Stimulated activated effector memory CD8-positive, alpha-beta T cell treated with anti-CD3 and anti-CD28 coated beads, Interleukin-12 subunit alpha, Interleukin-12 subunit beta, amount 100 ng/mL, for 72 hours (primary cell): ENCODE results near the gene SLC13A4.
"Not testable (repeated sequence)": the region's sequence is repeated elsewhere in the genome, so short reads cannot be mapped to it uniquely, and the experiment has no call there.

Source experiments
- ATAC-seq: fragments of 150-1000 bp; cut with Tn5 transposase; 2 replicates; pipeline ENCODE4 v1.10.0; 2021
- DNase-seq, 2 donors: peaks; one replicate each; pipeline ENCODE4 v3.0.0; 2021 to 2022; ENCODE audit warnings: low spot score in 2 of 2
- H3K27ac Mint-ChIP-seq: one replicate; pipeline ENCODE4 v1.8.0; 2022; ENCODE audit warnings: mild to moderate bottlenecking, mixed read lengths
- H3K36me3 Mint-ChIP-seq: one replicate; pipeline ENCODE4 v1.8.0; 2022; ENCODE audit warnings: mild to moderate bottlenecking, mixed read lengths
- H3K4me1 Mint-ChIP-seq: one replicate; pipeline ENCODE4 v1.8.0; 2022; ENCODE audit warnings: mixed read lengths
- H3K4me3 Mint-ChIP-seq: one replicate; pipeline ENCODE4 v1.8.0; 2022; ENCODE audit warnings: mild to moderate bottlenecking, mixed read lengths
- H3K9me3 Mint-ChIP-seq: one replicate; pipeline ENCODE4 v1.8.0; 2022; ENCODE audit warnings: mixed read lengths

The SLC13A4 gene

DNA sequence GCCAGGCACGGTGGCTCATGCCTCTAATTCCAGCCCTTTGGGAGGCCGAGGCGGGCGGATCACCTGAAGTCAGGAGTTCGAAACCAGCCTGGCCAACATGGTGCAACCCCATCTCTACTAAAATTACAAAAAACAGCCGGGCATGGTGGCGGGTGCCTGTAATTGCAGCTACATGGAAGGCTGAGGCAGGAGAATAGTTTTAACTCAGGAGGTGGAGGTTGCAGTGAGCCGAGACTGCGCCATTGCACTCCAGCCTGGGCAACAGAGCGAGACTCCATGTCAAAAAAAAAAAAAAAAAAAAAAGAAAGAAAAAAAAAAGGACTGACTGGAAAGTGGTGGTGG is 9.3 kb upstream of the SLC13A4 start:
- H3K9me3 Mint-ChIP-seq, H3K36me3 Mint-ChIP-seq, ATAC-seq, H3K4me3 Mint-ChIP-seq, H3K27ac Mint-ChIP-seq, DNase-seq, H3K4me1 Mint-ChIP-seq: not testable (repeated sequence)

DNA sequence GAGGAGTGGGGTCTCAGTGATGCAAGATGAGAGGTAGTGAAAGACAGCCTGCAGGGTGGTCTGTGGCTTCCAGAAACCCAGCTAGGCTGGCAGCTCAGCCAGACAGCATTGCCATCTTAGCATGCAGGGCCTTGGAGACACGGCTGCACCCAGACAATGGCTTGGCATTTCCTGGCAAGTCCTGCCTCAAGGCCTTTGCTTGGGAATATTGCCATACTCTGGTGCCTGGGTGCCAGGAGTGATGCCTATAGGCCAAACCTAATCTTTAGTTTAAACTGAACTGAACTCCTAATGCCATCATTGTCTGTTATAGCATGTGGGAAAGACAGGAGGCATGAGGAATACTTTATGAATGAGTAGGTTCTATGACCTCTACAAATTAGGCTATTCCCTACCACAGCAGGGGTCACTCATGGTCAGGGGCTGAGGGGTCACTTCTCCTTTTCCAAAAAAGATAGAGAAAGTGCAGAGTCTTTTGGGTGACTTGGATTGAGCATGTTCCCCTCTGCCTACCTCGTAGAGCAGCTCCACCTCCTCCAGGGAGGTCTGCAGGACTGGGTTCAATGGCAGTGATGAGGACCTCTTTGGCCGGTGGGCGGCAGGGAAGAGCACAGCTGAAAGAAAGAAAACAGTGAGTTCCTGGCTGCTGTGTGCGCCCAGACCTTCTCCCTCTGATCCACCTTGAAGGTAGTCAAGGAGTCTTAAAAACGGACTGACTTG is 8.8 kb upstream of the SLC13A4 start:
- Mint-ChIP-seq H3K9me3 (no peaks in the 10 kb centered on the region), H3K4me3 (no peak overlapping the region), H3K27ac (no peak overlapping the region)

GRCh38 chr7:135734343-135734689 is 6.3 kb upstream of the SLC13A4 start:
- H3K9me3 Mint-ChIP-seq, result no peaks in the 10 kb centered on the region
- H3K27ac Mint-ChIP-seq, result no peak overlapping the region
- H3K4me1 Mint-ChIP-seq, result peaks cover 7% of the 10 kb centered on the region
- H3K4me3 Mint-ChIP-seq, result no peak overlapping the region
- DNase-seq (no peak), ATAC-seq (no peak)
- H3K36me3 Mint-ChIP-seq, result no peaks in the 10 kb centered on the region

More for the DNA sequence above, 8.8 kb upstream of the SLC13A4 start:
- H3K4me1 Mint-ChIP-seq, result no peaks in the 10 kb centered on the region
- no peak for ATAC-seq
- H3K36me3 Mint-ChIP-seq, result no peaks in the 10 kb centered on the region
- DNase-seq, result no peak

- H3K9me3 Mint-ChIP-seq, result no peaks in the 10 kb centered on the region
- ATAC-seq (no peak), DNase-seq (no peak)
- H3K4me3 Mint-ChIP-seq, result no peak overlapping the region
- H3K36me3 Mint-ChIP-seq, result no peaks in the 10 kb centered on the region
- no peak overlapping the region for H3K27ac Mint-ChIP-seq
- H3K4me1 Mint-ChIP-seq, result peaks cover 7% of the 10 kb centered on the region
These were observed 5.8 kb upstream of the SLC13A4 start for GRCh38 chr7:135733603-135734342.

DNA sequence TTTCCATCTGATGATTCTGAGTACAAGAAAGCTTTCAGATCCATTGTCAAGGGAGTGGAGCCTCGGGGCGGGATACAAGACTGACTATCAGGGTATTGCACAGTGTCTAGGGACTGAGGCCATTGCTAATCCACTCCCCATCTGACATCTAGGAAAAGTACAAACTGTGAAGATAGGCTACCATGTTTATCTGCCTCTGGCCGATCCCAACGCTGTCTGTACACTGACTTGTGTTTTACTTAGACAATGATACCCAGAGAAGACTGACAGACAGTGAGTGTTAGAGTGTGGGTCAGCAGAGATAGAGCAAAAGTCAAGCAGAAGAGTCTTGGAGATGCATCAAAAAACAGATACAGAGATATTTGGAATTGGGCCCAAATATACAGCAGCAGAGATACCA is 3.1 kb upstream of the SLC13A4 start:
- no peak overlapping the region for H3K27ac Mint-ChIP-seq
- no peak for DNase-seq
- H3K4me1 Mint-ChIP-seq, result peaks cover 7% of the 10 kb centered on the region
- ATAC-seq, result no peak
- H3K9me3 Mint-ChIP-seq, result no peaks in the 10 kb centered on the region
- no peaks in the 10 kb centered on the region for H3K36me3 Mint-ChIP-seq
- H3K4me3 Mint-ChIP-seq, result no peak overlapping the region

- H3K9me3 Mint-ChIP-seq, result no peaks in the 10 kb centered on the region
- no peak overlapping the region for H3K27ac Mint-ChIP-seq
- H3K4me1 Mint-ChIP-seq, result peaks cover 7% of the 10 kb centered on the region
- DNase-seq (no peak), ATAC-seq (no peak)
- H3K4me3 Mint-ChIP-seq, result no peak overlapping the region
- H3K36me3 Mint-ChIP-seq, result no peaks in the 10 kb centered on the region
These were observed 1.2 kb upstream of the SLC13A4 start for GRCh38 chr7:135729230-135729629.

- no peak for ATAC-seq
- Mint-ChIP-seq H3K4me3 (no peak overlapping the region), H3K36me3 (no peaks in the 10 kb centered on the region), H3K4me1 (peaks cover 7% of the 10 kb centered on the region), H3K27ac (no peak overlapping the region), H3K9me3 (no peaks in the 10 kb centered on the region)
- no peak for DNase-seq
These were observed 894 bp downstream of the SLC13A4 start for GRCh38 chr7:135726911-135727673.

DNA sequence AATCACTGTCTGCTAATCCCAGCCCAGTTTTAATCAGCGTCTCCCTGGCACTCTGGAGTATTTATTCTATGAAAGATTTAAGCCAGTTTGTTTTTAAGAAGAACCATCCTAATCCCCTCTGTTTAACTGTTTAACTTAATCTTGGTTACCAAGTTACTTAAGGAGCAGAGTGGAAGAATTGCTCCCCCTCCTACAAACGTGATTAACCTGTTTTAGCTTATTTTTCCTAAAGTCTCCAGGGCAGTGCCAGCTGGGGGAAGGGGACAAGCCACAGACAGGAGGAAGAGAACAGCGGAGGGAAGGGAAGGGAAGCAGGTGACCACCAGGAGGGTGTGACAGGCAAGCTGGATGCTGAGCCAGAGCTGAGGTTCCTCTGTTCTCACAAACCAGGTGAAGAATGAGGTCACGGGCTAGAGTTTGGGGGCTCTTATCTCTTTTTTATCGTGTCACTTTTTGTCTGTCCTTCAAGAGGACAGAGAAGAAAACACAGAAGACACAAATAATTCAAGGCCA is 1.7 kb downstream of the SLC13A4 start:
- no peaks in the 10 kb centered on the region for H3K9me3 Mint-ChIP-seq
- H3K4me1 Mint-ChIP-seq, result peaks cover 3% of the 10 kb centered on the region
- no peak overlapping the region for H3K27ac Mint-ChIP-seq
- H3K4me3 Mint-ChIP-seq, result no peak overlapping the region
- ATAC-seq, result no peak
- DNase-seq, result no peak
- H3K36me3 Mint-ChIP-seq, result no peaks in the 10 kb centered on the region

DNA sequence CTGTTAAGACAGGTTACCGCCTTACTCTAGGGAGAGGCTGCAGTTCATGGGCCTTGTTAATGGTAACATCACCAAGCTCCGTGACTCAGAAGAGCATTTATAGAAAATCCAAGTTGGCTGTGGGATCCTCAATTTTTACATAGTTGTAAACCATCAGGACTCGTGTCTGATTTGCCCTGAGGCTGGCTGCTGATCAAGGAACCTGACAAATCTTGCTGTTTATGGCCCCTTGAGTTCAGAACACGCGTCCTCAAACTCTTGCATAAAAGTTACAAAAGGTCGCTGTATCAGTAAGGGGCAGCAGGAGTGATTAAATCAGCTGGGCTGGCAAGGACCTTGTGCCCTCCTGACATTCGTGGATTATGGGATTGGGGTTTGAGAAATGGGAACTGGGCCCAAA is 4.6 kb downstream of the SLC13A4 start:
- no peak for ATAC-seq
- no peaks in the 10 kb centered on the region for H3K36me3 Mint-ChIP-seq
- H3K4me3 Mint-ChIP-seq, result no peak overlapping the region
- H3K9me3 Mint-ChIP-seq, result no peaks in the 10 kb centered on the region
- DNase-seq, result no peak
- H3K4me1 Mint-ChIP-seq, result no peaks in the 10 kb centered on the region
- H3K27ac Mint-ChIP-seq, result no peak overlapping the region

- no peak for ATAC-seq
- Mint-ChIP-seq H3K4me1 (no peaks in the 10 kb centered on the region), H3K4me3 (no peak overlapping the region), H3K36me3 (no peaks in the 10 kb centered on the region), H3K27ac (no peak overlapping the region), H3K9me3 (no peaks in the 10 kb centered on the region)
- DNase-seq, result no peak
These were observed 6.7 kb downstream of the SLC13A4 start for GRCh38 chr7:135721198-135721820.

GRCh38 chr7:135719688-135720087 is 8.3 kb downstream of the SLC13A4 start:
- H3K4me1 Mint-ChIP-seq, result no peaks in the 10 kb centered on the region

DNA sequence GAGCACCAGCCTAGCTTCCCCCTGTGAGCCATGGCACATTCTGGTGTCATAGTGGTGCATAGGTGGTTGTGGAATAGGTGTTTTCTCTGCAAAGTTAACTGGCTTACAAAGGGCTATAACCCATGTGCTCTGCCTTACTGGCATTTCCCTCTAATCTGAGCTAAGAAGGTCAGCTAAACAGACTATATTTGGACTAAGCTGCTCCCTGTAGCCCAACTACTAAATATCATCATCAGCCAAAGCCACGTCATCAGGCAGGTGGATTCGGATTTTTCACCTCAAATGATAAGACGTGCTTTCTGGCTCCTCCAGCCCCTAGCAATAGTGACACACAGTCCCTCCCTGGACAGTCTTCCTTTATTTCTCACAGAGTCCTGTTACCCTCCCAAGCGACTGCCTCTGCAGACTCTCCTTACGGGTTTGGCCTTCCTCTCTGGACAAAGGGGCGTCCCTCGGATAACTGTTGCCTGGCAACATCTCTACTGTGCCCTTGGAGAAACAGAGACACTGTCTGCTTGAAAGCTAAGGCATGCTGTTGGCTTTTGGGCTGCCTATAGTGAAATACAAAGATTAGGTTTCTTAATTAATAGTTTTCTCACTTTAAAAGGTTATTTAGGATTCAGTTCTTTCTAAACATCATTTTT is 9.1 kb downstream of the SLC13A4 start:
- Mint-ChIP-seq H3K36me3 (no peaks in the 10 kb centered on the region), H3K4me3 (no peak overlapping the region), H3K9me3 (no peaks in the 10 kb centered on the region), H3K27ac (no peak overlapping the region), H3K4me1 (no peaks in the 10 kb centered on the region)
- DNase-seq (no peak), ATAC-seq (no peak)

More at GRCh38 chr7:135719688-135720087, 8.3 kb downstream of the SLC13A4 start:
- DNase-seq (no peak), ATAC-seq (no peak)
- Mint-ChIP-seq H3K9me3 (no peaks in the 10 kb centered on the region), H3K4me3 (no peak overlapping the region), H3K36me3 (no peaks in the 10 kb centered on the region), H3K27ac (no peak overlapping the region)

GRCh38 chr7:135718219-135718618 is 9.8 kb downstream of the SLC13A4 start:
- H3K9me3 Mint-ChIP-seq, result no peaks in the 10 kb centered on the region
- DNase-seq (no peak), ATAC-seq (no peak)
- no peak overlapping the region for H3K4me3 Mint-ChIP-seq
- H3K36me3 Mint-ChIP-seq, result no peaks in the 10 kb centered on the region
- no peak overlapping the region for H3K27ac Mint-ChIP-seq
- no peaks in the 10 kb centered on the region for H3K4me1 Mint-ChIP-seq

- ATAC-seq (no peak), DNase-seq (no peak)
- Mint-ChIP-seq H3K27ac (no peak overlapping the region), H3K9me3 (no peaks in the 10 kb centered on the region), H3K4me3 (no peak overlapping the region), H3K36me3 (no peaks in the 10 kb centered on the region), H3K4me1 (no peaks in the 10 kb centered on the region)
These were observed 10.3 kb downstream of the SLC13A4 start for GRCh38 chr7:135717693-135718092.

GRCh38 chr7:135716677-135717238 is 11.2 kb downstream of the SLC13A4 start:
- DNase-seq (no peak), ATAC-seq (no peak)
- Mint-ChIP-seq H3K4me3 (no peak overlapping the region), H3K4me1 (no peaks in the 10 kb centered on the region), H3K36me3 (no peaks in the 10 kb centered on the region), H3K9me3 (no peaks in the 10 kb centered on the region), H3K27ac (no peak overlapping the region)
